Measurements from ENCODE around the gene WIZ. TPM values are rescaled to one million over a fixed set of nuclear protein-coding genes. Genes with fewer than 3 reads are reported as not detected.
"Not testable (repeated sequence)": the region's sequence is repeated elsewhere in the genome, so short reads cannot be mapped to it uniquely, and the experiment has no call there.

Gene WIZ
- total RNA-seq, 2 donors from 2014 or later, result 55.9 to 93.3 TPM

DNA sequence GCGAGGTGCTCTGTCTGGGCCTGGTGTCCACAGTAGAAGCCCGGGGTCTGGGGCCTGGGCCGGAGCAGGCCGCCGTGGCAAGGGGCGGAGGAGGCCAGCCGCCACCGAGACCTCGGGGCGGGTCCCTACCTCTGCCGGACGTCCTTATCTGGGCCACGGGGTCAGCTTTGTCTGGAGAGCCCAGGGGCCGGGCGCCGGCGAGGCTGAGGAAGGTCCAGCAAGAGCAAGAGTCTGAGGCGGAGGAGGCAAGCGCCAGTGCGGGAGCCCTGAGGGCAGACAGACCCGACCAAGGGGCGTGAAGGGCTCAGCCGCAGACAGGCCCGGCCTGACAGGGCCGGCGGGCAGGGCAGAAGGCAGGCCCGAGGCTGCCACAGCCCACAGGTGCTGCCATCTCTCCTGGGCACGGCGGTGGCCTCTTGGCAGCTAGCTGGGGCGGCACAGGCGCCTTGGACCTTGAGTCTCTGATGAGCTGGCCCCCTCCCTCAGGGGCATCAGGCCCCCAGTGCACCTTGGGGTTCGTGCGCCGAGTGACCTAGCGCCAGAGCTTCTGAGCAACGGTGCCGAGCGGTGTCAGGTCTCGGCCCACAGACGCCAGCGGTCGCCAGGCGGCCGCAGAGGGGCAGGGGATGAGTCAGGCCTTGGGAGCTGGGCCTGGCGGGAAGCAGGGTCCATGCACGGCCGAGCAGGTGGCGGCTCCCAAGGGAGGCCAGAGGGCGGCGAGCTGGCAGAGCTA is 51.1 kb downstream of the WIZ start:
- Histone ChIP-seq H3K27ac (no peak overlapping the region), H3K27me3 (replicated peaks; ENCODE audit: insufficient read depth) (no peaks in the 10 kb centered on the region), H3K36me3 (peaks cover 13 to 43% of the 10 kb centered on the region in 2 donors), H3K4me3 (no peak overlapping the region), H3K9me3 (no peaks in the 10 kb centered on the region), H3K4me1 (replicated peaks) (no peaks in the 10 kb centered on the region)
- DNase-seq (ENCODE audit: low spot score), result no peak
- WGBS, result 90% methylated on average over 48 of the region's 50 CpGs
- TF ChIP-seq POLR2AphosphoS5 (IDR thresholded peaks at IDR 0.05) (no peak), CTCF (IDR thresholded peaks at IDR 0.05) (no peak), POLR2A (IDR thresholded peaks at IDR 0.05) (no peak)
- intact Hi-C loops (cut with DNase I), result no loop called here

GRCh38 chr19:15397782-15398181 is 52.0 kb downstream of the WIZ start:
- intact Hi-C loops (cut with DNase I), result no loop called here
- Histone ChIP-seq H3K27me3 (replicated peaks; ENCODE audit: insufficient read depth) (no peaks in the 10 kb centered on the region), H3K4me1 (replicated peaks) (no peaks in the 10 kb centered on the region), H3K27ac (no peak overlapping the region), H3K4me3 (no peak overlapping the region), H3K9me3 (no peaks in the 10 kb centered on the region), H3K36me3 (peaks cover 13 to 43% of the 10 kb centered on the region in 2 donors)
- WGBS, result 84% methylated on average over 11 of the region's 11 CpGs
- no peak for TF ChIP-seq CTCF (IDR thresholded peaks at IDR 0.05)
- TF ChIP-seq POLR2AphosphoS5 (IDR thresholded peaks at IDR 0.05), result no peak
- no peak for TF ChIP-seq POLR2A (IDR thresholded peaks at IDR 0.05)
- DNase-seq (ENCODE audit: low spot score), result no peak

DNA sequence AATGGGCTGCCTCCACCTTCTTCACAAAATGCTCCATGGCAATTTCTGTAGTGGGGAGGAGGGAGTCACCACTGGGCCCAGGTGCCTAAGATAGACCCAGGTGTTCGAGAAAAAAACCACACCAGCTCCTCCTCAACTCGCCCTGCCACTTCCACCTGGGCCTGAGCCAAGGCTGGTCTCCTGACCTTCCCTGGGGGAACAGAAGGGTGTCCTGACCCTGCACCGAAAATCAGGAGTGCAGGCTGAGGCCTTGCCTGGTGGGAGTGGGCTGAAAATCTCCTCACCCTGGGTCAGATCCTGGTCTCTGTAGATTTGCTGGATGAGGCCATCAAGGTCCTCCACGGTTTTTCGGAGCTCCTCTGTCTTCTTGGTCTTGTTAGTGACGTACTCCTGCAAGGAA is 52.5 kb downstream of the WIZ start:
- DNase-seq (ENCODE audit: low spot score), result no peak
- peaks cover 15 to 43% of the 10 kb centered on the region in 2 donors for H3K36me3 ChIP-seq
- no peaks in the 10 kb centered on the region for H3K9me3 ChIP-seq
- whole genome bisulfite sequencing, result 90% methylated on average over 6 of the region's 6 CpGs
- no peaks in the 10 kb centered on the region for H3K4me1 ChIP-seq (replicated peaks)
- H3K27ac ChIP-seq, result no peak overlapping the region
- no peak overlapping the region for H3K4me3 ChIP-seq
- intact Hi-C loops (cut with DNase I), result no loop called here
- TF ChIP-seq POLR2A (IDR thresholded peaks at IDR 0.05) (no peak), POLR2AphosphoS5 (IDR thresholded peaks at IDR 0.05) (no peak), CTCF (IDR thresholded peaks at IDR 0.05) (no peak)
- no peaks in the 10 kb centered on the region for H3K27me3 ChIP-seq (replicated peaks; ENCODE audit: insufficient read depth)

DNA sequence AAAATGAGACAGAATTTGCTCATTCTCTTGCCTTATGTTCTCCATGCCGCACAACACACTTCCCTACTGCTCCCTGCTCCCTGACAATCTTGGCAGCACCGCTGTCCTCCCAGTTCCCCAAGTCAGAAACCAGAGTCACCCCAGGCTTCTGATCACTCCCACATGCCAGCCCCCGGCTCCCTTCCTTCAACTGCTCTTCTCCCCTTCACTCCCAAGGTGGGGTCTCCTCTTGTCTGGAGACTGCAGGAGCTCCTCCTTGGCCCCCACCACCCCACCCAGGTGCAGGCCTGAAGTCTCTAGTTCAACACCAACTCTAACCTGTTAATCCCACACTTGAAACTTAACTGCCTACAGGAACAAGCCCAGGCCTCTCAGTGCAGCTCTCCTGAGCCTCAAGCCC is 53.3 kb downstream of the WIZ start:
- TF ChIP-seq POLR2A (IDR thresholded peaks at IDR 0.05), result no peak
- no peak for TF ChIP-seq CTCF (IDR thresholded peaks at IDR 0.05)
- TF ChIP-seq POLR2AphosphoS5 (IDR thresholded peaks at IDR 0.05), result no peak
- Histone ChIP-seq H3K4me3 (no peak overlapping the region), H3K27me3 (replicated peaks; ENCODE audit: insufficient read depth) (no peaks in the 10 kb centered on the region), H3K27ac (no peak overlapping the region), H3K4me1 (replicated peaks) (no peaks in the 10 kb centered on the region), H3K9me3 (no peaks in the 10 kb centered on the region), H3K36me3 (peaks cover 18 to 43% of the 10 kb centered on the region in 2 donors)
- WGBS, result 95% methylated on average over 3 of the region's 3 CpGs
- no peak for DNase-seq (ENCODE audit: low spot score)
- intact Hi-C loops (cut with DNase I), result no loop called here

DNA sequence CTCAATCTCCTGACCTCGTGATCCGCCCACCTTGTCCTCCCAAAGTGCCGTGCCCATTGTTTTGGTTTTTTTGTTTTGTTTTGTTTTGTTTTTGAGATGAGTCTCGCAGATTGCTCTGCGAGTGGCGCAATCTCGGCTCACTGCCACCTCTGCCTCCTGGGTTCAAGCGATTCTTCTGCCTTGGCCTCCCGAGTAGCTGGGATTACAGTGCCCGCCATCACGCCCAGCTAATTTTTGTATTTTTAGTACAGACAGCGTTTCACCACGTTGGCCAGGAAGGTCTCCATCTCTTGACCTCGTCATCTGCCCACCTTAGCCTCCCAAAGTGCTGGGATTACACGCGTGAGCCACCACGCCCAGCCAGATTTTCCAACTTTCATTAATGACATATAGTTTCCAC is 54.5 kb downstream of the WIZ start:
- DNase-seq (ENCODE audit: low spot score); H3K4me1 ChIP-seq (replicated peaks); H3K4me3 ChIP-seq; intact Hi-C loops (cut with DNase I); H3K27me3 ChIP-seq (replicated peaks; ENCODE audit: insufficient read depth); H3K9me3 ChIP-seq; H3K27ac ChIP-seq: not testable (repeated sequence)
- H3K36me3 ChIP-seq, result peaks cover 14 to 38% of the 10 kb centered on the region in 2 donors
- 86% methylated on average over 17 of the region's 17 CpGs for WGBS

Data from prostate gland (tissue), 2 donors.